Fibroblast of lung (primary cell): Measurements from ENCODE around the gene PTPN20.

Experiments used
- EZH2 ChIP-seq: IDR thresholded peaks from 2 replicates; pipeline ENCODE4 v1.5.1; 2012; ENCODE audit warnings: low read length, control low read depth, mild to moderate bottlenecking; ENCODE audit errors: missing control alignments
- TF ChIP-seq, protein P1 (sequence below), 2 donors: IDR thresholded peaks in 1 of 2; conservative IDR thresholded peaks in 1 of 2; 1 replicate in 1 of 2; 2 replicates in 1 of 2; pipeline ENCODE4 v1.5.1; 2011 to 2012; ENCODE audit warnings: low read length in 2 of 2, control low read depth in 1 of 2, inconsistent platforms in 1 of 2, low read depth in 1 of 2, mild to moderate bottlenecking in 1 of 2

DNA sequence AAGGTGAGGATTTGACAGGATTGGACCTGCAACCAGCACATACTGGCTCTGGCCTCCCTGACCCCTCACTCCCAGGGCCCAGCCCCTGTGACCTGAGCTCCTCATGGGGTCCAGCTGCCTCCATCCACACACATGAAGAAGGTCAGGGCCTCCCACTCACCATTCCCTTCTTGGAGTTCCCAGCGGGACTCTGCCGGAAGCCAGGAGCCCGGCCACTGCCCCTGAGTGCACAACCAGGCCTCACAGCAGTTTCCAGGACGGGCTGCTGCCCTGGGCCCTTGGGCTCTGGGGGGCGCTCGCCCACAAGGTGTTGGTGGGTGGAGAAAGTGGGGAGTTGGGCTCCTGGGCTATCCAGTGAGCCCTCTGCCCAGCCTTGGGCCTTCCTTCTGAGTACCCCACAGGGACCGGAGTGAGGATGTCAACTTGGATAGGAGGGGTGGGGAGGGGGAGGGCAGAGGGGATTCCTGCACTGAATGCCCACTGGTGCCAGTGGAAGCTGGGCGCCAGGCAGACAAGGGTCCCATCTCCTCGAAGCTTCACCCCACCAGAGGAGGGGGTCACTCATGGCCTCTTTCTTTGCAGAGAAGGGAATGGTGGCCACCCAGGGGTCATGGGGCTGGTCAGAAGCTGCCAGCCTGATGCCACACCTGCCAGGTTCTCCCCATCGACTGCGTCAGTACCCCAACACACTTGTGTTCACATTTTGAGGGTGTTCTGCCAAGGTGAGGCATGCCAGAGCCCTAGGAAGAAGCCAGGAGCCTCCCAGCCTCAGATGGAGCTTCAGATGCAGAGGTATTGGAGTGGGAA lies 115.3 kb downstream of the PTPN20 start:
- TF ChIP-seq, protein P1, sequence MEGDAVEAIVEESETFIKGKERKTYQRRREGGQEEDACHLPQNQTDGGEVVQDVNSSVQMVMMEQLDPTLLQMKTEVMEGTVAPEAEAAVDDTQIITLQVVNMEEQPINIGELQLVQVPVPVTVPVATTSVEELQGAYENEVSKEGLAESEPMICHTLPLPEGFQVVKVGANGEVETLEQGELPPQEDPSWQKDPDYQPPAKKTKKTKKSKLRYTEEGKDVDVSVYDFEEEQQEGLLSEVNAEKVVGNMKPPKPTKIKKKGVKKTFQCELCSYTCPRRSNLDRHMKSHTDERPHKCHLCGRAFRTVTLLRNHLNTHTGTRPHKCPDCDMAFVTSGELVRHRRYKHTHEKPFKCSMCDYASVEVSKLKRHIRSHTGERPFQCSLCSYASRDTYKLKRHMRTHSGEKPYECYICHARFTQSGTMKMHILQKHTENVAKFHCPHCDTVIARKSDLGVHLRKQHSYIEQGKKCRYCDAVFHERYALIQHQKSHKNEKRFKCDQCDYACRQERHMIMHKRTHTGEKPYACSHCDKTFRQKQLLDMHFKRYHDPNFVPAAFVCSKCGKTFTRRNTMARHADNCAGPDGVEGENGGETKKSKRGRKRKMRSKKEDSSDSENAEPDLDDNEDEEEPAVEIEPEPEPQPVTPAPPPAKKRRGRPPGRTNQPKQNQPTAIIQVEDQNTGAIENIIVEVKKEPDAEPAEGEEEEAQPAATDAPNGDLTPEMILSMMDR (conservative IDR thresholded peaks at IDR 0.05 in 1 of 2, IDR thresholded peaks at IDR 0.05 in 1 of 2; ENCODE audit: low read depth in 1 of 2, low read length in 2 of 2), result no peak
- TF ChIP-seq EZH2, result no peak
